EL (cell line): Measurements from ENCODE around the gene PERP.
A peak's percentile ranks its signal among the peaks of the same experiment; 100 is the strongest.
"Not testable (repeated sequence)": the region's sequence is repeated elsewhere in the genome, so short reads cannot be mapped to it uniquely, and the experiment has no call there.

ENCODE experiments used
- DNase-seq: peaks from one replicate; pipeline ENCODE4 v3.0.0-alpha.2; 2016

The PERP gene

DNA sequence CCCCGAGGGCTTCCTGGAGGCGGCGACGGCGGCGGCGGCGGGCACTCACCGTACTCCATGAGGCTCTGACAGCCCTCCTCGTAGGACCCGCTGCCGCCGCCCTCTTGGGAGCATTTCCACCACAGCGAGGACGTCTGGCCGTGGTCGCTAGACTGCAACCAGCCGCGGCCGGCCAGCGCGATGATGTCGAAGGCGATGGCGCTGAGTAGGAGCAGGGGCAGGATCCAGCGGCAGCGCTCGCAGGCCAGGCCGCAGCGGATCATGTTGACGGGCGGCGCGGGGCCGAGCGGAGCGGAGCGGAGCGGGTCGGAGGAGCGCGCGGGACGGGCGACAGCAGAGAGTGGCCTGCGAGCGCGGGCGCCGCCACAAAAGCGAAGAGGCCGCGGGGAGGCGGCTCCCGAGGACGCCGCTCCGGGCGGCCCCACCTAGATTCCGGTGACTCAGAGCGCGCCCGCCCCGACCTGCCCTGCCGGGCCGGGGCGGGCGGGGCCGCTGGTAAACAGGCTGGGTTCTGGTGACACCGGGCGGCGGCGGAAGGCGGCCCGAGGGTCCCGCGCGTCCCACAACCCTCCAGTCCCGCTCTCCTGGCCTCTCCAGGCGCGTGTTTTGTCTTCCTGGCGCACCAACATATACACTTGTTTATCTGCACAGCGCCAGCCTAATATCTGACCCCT, at the start of gene PERP:
Gene PERP (minus strand): TSS at position 342 of the 674 bp plus-strand sequence. CDS start 79 bp downstream, at position 263.
- DNase-seq = peak; percentile 62

- no peak for DNase-seq
Measured at GRCh38 chr6:138155443-138155842, 48.2 kb upstream of the PERP start.

DNA sequence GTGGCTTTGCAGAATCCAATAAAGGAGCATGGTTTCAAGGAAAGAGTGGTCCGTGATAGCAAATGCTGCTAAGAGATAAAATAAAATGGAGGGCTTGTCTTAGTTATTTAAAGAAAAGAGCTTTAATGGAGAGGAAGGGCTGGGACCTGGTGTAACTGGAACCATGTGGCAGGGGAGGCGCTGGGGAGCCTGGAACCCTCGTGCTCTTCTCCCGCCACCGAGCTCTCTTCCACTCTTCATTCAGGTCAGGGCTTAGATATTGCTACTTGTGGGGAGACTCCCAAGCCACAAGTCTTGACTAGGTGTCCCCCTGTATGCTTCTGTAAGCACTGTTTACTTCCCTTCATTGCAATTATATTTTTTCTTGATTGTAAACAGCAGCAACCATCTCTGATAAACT, 39.3 kb upstream of the PERP start:
- DNase-seq = no peak

GRCh38 chr6:138145402-138145801, 38.2 kb upstream of the PERP start:
- DNase-seq = no peak

GRCh38 chr6:138142806-138143205, 35.6 kb upstream of the PERP start:
- DNase-seq = no peak

GRCh38 chr6:138129190-138129589, 22.0 kb upstream of the PERP start:
- no peak for DNase-seq

GRCh38 chr6:138128096-138128495, 20.9 kb upstream of the PERP start:
- no peak for DNase-seq

DNA sequence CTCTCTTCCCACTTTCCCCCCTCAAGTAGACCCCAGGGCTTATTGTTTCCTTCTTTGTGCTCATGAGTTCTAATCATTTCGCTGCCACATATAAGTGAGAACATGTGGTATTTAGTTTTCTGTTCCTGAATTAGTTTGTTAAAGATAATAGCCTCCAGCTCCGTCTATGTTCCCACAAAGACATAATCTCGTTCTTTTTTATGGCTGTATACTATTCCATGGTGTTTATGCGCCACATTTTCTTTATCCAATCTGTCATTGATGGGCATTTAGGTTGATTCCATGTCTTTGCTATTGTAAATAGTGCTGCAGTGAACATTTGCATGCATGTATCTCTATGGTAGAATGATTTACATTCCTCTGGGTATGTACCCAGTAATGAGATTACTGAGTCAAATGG, 16.9 kb upstream of the PERP start:
- no peak for DNase-seq

- DNase-seq = no peak
Measured at GRCh38 chr6:138119976-138120375, 12.8 kb upstream of the PERP start.

DNA sequence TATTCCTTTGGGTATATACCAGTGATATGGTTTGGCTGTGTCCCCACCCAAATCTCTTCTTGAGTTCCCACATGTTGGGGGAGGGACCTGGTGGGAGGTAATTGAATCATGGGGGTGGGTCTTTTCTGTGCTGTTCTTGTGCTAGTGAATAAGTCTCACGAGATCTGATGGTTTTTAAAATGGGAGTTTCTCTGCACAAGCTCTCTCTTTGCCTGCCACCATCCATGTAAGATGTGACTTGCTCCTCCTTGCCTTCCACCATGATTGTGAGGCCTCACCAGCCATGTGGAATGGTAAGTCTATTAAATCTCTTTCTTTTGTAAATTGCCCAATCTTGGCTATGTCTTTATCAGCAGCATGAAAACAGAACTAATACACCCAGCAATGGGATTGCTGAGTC, 12.0 kb upstream of the PERP start:
- DNase-seq = not testable (repeated sequence)

GRCh38 chr6:138117376-138117914, 10.2 kb upstream of the PERP start:
- DNase-seq = no peak

DNA sequence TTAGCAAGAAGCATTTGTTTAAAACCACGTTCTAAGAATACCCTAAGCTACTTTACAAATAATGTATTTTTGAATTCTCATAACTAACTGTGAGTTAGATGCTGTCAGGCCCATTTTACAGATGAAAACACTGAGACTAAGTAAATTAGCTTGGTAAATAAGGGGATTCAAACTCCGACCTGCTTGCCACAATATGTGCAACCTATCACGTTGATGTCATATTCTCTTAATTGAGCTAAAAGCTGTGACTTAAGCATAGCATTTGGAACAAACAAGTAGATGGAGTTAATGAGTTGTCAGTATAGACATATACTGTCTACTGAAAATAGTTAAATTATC, 9.4 kb upstream of the PERP start:
- DNase-seq = no peak

- DNase-seq = peak; percentile 64
Measured at GRCh38 chr6:138115877-138116660, 8.8 kb upstream of the PERP start.

GRCh38 chr6:138115201-138115600, 8.0 kb upstream of the PERP start:
- no peak for DNase-seq

DNA sequence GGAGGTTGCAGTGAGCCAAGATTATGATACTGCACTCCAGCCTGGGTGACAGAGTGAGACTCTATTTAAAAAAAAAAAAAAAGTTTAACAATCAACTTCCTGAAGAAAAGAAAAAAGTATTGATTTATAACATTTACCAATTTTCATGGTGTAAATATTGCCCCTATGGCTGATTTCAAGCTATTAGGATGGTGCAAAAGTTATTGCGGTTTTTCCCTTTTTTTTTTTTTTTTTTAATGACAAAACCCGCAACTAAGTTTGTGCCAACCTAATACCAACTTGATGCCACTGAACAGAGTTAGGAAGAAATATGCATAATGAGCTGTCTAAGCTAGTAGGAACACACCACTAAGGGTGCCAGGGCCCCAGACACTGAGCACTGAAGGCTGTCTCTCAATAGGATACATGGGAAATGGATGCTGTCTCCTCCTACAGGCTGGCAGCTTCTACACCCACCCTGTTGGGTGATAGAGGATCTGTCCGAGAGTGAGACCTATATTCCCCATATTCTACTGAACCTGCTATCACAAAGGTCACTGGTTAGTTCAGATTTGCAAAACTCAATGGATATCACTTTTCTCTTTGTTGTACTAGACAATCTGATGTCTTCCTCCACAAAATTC, 6.5 kb upstream of the PERP start:
- no peak for DNase-seq

GRCh38 chr6:138110229-138110628, 3.0 kb upstream of the PERP start:
- no peak for DNase-seq

GRCh38 chr6:138109042-138109997, 2.1 kb upstream of the PERP start:
- DNase-seq = peak; percentile 69

GRCh38 chr6:138107752-138108592, 753 bp upstream of the PERP start:
- no peak for DNase-seq

GRCh38 chr6:138106665-138107077, 548 bp downstream of the PERP start:
- DNase-seq = no peak

GRCh38 chr6:138105880-138106664, 1.1 kb downstream of the PERP start:
- no peak for DNase-seq

GRCh38 chr6:138105446-138105845, 1.8 kb downstream of the PERP start:
- DNase-seq = no peak
